ENCODE measurements around the gene WDR7. TPM values are rescaled to one million over a fixed set of nuclear protein-coding genes. Genes with fewer than 3 reads are reported as not detected.

The WDR7 gene
- total RNA-seq, 4 donors from 2014 or later = 10.3 to 17.2 (median 16.3) TPM

DNA sequence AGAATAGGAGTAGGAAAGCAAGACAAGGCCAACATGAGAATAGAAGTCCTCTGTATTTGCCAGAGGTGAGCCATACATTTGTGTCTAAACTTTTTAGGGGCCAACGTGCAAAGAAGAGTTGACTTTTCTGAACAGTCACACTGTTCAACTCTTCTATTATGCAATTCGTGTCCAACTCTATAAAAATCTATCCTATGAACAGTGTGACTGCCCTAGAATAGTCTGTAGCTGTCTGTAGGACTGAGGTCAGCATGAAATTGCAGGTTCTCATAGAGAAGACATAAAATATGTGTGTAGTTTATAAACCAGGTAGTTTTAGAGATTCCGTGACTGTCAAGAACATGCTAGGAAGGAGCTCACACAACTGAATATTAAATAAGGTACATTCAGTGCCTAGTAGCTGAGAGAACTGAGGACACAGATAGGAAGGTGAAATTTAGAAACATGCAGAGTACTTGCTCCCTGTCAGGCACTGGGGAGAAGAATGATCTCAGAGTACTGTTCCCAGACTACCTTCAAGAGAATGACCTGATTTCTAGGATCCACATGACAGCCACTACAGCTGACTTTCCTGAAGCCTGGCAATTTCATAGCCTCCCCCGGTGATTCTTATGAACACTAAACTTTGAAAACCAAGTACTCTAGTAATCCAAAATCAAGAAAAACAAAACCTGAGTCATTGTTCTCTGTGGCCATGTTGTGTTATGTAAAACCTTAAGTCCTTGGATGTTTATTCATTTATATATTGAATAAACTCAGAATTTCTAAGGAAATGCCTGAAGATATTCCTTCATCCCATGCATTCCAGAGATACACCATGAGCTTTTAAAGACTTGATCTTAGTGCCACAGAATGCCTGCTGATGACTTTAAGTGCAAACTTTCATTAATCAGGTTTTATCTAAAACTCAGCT is 294.3 kb downstream of the WDR7 start:
- TF ChIP-seq POLR2A (IDR thresholded peaks at IDR 0.05) = no peak
- TF ChIP-seq CTCF (IDR thresholded peaks at IDR 0.05) = no peak
- 96 to 99% methylated on average over 4 of the region's 4 CpGs for WGBS, 2 donors
- H3K4me3 ChIP-seq (ENCODE audit: low read depth, poor library complexity, severe bottlenecking) = no peak overlapping the region
- DNase-seq (ENCODE audit: low spot score in 2 of 2) = no peak
- intact Hi-C loops (cut with DNase I; ENCODE audit: low total_unique reads) = no loop called here

DNA sequence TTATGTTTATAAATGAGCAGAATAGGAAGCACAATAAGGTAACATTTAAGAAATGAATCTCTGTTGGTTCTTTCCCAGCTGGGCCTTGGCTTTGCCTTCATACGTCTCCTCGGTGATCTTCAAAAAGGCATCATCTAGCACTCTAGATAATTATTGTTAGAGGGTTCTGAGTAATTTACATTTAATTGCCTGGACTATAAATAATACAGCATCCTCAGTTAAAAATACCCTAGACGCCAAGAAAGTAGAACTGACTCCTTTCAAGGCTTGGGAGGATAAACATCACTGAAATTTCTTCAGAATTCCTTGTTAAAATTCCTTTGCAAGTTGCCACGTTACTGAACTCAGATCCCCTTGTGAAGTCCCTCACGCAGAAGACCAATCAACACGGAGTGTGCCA is 296.1 kb downstream of the WDR7 start:
- WGBS, 2 donors = 90 to 93% methylated on average over 6 of the region's 6 CpGs
- DNase-seq (ENCODE audit: low spot score in 2 of 2) = no peak
- H3K4me3 ChIP-seq (ENCODE audit: low read depth, poor library complexity, severe bottlenecking) = no peak overlapping the region
- TF ChIP-seq CTCF (IDR thresholded peaks at IDR 0.05) = no peak
- TF ChIP-seq POLR2A (IDR thresholded peaks at IDR 0.05) = no peak
- intact Hi-C loops (cut with DNase I; ENCODE audit: low total_unique reads) = no loop called here

DNA sequence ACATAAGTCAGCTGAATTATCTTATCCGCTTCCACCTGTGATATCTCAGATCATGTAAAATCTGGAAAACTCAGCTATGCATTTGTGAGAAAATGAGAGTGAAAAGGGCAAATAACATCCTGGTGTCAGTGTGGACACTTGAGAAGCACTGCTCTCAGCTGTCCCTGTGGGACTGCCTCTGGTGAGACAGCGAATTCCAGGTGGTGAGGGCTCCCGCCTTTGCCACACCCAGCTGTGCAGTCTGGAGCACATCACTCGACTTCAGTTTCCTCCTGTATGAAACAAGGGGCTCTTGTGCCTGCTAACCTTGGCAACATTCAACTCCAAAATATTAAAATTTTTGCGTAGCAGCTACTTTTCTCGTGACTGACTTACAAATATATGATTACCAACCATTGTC is 300.9 kb downstream of the WDR7 start:
- 86 to 91% methylated on average over 6 of the region's 6 CpGs for WGBS, 2 donors
- intact Hi-C loops (cut with DNase I; ENCODE audit: low total_unique reads) = no loop called here
- TF ChIP-seq POLR2A (IDR thresholded peaks at IDR 0.05) (no peak), CTCF (IDR thresholded peaks at IDR 0.05) (no peak)
- no peak for DNase-seq (ENCODE audit: low spot score in 2 of 2)
- no peak overlapping the region for H3K4me3 ChIP-seq (ENCODE audit: low read depth, poor library complexity, severe bottlenecking)

GRCh38 chr18:56953428-56954198 is 302.5 kb downstream of the WDR7 start:
- WGBS, 2 donors = 90 to 93% methylated on average over 3 of the region's 3 CpGs
- intact Hi-C loops (cut with DNase I; ENCODE audit: low total_unique reads) = no loop called here
- H3K4me3 ChIP-seq (ENCODE audit: low read depth, poor library complexity, severe bottlenecking) = no peak overlapping the region
- no peak for DNase-seq (ENCODE audit: low spot score in 2 of 2)
- TF ChIP-seq POLR2A (IDR thresholded peaks at IDR 0.05) = no peak
- TF ChIP-seq CTCF (IDR thresholded peaks at IDR 0.05) = no peak

DNA sequence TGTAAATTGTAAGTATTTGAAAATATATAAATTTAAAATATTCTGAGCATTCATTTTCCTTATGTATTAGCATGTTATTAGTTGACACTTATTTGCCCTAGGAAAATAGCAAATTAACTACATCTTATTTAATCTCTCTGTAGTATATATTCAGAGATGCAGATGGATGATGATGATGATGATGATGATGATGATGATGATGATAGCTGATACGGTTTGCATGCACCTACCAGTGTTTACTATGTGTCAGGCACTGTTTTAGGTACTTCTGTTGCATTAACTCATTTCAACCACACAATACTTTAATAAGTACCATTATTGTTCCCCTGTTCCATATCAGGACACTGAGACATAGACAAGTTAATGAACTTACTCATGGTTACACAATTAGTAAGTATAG is 304.3 kb downstream of the WDR7 start:
- TF ChIP-seq CTCF (IDR thresholded peaks at IDR 0.05) = no peak
- no peak for DNase-seq (ENCODE audit: low spot score in 2 of 2)
- WGBS, 2 donors = 92 to 95% methylated on average over 1 of the region's 1 CpG
- intact Hi-C loops (cut with DNase I; ENCODE audit: low total_unique reads) = no loop called here
- H3K4me3 ChIP-seq (ENCODE audit: low read depth, poor library complexity, severe bottlenecking) = no peak overlapping the region
